ENCODE results near the gene CNKSR2. TPM values are rescaled to one million over a fixed set of nuclear protein-coding genes. Genes with fewer than 3 reads are reported as not detected.

CNKSR2 gene
- total RNA-seq (10 to 100 TPM; 14.3 to 37.0 TPM), polyA plus RNA-seq (ENCODE audit: insufficient read length in 2 of 2) (10 to 100 TPM; 14.1 to 15.9 TPM)
- long read RNA-seq, donor 1, partial matches to known transcripts: 6 of 7 reads
- long read RNA-seq, donor 1, other reads (novel, unspliced or antisense): 0 of 7 reads
- long read RNA-seq, donor 2: 0 reads
- long read RNA-seq, donor 3: 0 reads
- long read RNA-seq, donor 4: 0 reads

DNA sequence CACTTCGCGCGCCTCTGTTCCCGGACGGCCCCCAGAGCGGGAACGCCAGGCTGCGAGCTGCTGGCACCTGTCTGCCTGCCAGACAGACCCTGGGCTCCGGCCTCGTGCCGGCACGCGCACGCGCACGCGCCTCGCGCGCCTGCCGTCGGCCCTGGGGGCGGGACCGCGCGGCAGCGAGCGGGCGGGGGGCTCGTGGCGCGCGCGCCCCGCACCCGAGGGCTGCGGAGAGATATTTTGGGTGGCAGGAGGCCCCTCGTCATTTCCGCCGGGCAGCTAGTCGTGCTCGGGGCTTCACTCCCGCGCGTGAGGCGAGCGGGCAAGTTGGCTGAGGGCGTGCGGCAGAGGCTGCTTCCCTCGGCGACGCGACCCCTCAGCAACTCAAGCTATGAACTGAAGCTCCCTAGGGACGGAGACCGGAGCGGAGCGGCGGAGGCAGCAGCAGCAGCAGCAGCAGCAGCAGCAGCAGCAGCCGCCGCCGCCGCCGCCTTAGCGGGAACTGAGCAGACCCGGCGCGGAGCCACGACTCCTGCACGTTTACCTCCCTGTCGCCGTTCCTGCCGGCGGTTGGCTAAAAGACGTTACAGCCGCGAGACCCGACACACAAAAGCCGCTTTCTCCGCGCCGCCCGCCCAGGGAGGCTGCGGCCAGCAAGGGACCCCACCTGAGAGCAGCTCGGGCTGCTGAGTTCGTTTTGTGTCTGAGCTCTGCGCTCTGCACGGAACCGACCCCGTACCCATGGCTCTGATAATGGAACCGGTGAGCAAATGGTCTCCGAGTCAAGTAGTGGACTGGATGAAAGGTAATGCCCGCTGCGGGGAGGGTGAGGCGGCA, at the start of gene CNKSR2:
CNKSR2 (plus strand) TSS at position 256 of the 831 bp plus-strand sequence; CDS start at position 736, 480 bp downstream.
- peaks cover 7% of the 10 kb centered on the region for H3K27me3 ChIP-seq (ENCODE audit: control insufficient read depth, insufficient read depth, low read length)

DNA sequence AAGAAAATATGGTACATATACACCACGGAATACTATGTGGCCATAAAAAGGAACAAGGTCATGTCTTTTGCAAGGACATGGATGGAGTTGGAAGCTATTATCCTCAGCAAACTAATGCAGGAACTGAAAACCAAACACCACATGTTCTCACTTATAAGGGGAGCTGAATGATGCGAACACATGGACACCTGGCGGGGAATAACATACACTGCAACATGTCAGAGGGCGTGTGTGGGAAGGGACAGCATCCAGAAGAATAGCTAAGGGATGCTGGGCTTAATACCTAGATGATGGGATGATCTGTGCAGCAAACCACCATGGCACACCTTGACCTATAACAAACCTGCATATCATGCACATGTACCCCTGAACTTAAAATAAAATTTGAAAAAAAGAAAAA, 19.5 kb upstream of the CNKSR2 start:
- no peak overlapping the region for H3K27ac ChIP-seq (ENCODE audit: low read depth, low read length)
- H3K36me3 ChIP-seq (ENCODE audit: control insufficient read depth, insufficient read depth, low read length): no peaks in the 10 kb centered on the region
- no peaks in the 10 kb centered on the region for H3K4me1 ChIP-seq (ENCODE audit: control insufficient read depth, insufficient read depth, low read length)
- H3K9me3 ChIP-seq (ENCODE audit: control insufficient read depth, insufficient read depth, low read length): peaks cover 5% of the 10 kb centered on the region
- no peak overlapping the region for H3K4me3 ChIP-seq (ENCODE audit: low read depth, low read length)
- H3K27me3 ChIP-seq (ENCODE audit: control insufficient read depth, insufficient read depth, low read length): no peaks in the 10 kb centered on the region
- no peak for DNase-seq (ENCODE audit: low read depth in 4 of 6, low spot score in 6 of 6)
- WGBS (ENCODE audit: insufficient coverage): no CpG with 5 or more reads among the region's 4 CpGs

More for the DNA sequence above, at the start of gene CNKSR2:
- no peaks in the 10 kb centered on the region for H3K36me3 ChIP-seq (ENCODE audit: control insufficient read depth, insufficient read depth, low read length)
- H3K9me3 ChIP-seq (ENCODE audit: control insufficient read depth, insufficient read depth, low read length): no peaks in the 10 kb centered on the region
- peaks cover 2% of the 10 kb centered on the region for H3K4me1 ChIP-seq (ENCODE audit: control insufficient read depth, insufficient read depth, low read length)
- H3K4me3 ChIP-seq (ENCODE audit: low read depth, low read length): peak within 1 kb of the TSS; percentile 68
- peak within 1 kb of the TSS; percentile 69 for H3K27ac ChIP-seq (ENCODE audit: low read depth, low read length)
- WGBS (ENCODE audit: insufficient coverage): 23% methylated on average over 94 of the region's 94 CpGs
- peak in 4 of 6 donors; percentile 61 to 92 (median 76) for DNase-seq (ENCODE audit: low read depth in 4 of 6, low spot score in 6 of 6)

DNA sequence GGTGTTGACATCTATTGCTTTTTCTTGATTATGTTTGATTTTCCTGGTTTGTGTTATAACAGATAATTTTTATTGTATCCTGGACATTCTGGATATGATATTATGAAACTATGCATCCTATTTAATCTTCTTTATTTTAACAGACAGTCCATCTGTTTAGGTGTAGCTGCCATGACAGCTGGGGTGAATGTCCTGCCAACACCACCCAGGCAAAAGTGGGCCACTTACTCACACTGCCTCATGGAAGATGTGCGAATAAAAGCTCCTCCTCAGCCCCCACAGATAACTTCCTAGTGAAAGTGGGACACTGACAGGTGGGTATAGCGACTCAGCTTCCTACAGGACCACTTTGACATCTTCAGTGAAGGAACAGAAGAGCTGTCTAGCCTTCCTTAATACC, 18.4 kb upstream of the CNKSR2 start:
- H3K4me1 ChIP-seq (ENCODE audit: control insufficient read depth, insufficient read depth, low read length): no peaks in the 10 kb centered on the region
- no peak for DNase-seq (ENCODE audit: low read depth in 4 of 6, low spot score in 6 of 6)
- WGBS (ENCODE audit: insufficient coverage): 80% methylated on average over 1 of the region's 2 CpGs
- H3K36me3 ChIP-seq (ENCODE audit: control insufficient read depth, insufficient read depth, low read length): no peaks in the 10 kb centered on the region
- no peaks in the 10 kb centered on the region for H3K27me3 ChIP-seq (ENCODE audit: control insufficient read depth, insufficient read depth, low read length)
- H3K27ac ChIP-seq (ENCODE audit: low read depth, low read length): no peak overlapping the region
- peaks cover 3% of the 10 kb centered on the region for H3K9me3 ChIP-seq (ENCODE audit: control insufficient read depth, insufficient read depth, low read length)
- no peak overlapping the region for H3K4me3 ChIP-seq (ENCODE audit: low read depth, low read length)

GRCh38 chrX:21369613-21370012, 4.6 kb upstream of the CNKSR2 start:
- Histone ChIP-seq H3K27me3 (ENCODE audit: control insufficient read depth, insufficient read depth, low read length) (peaks cover 2% of the 10 kb centered on the region), H3K27ac (ENCODE audit: low read depth, low read length) (no peak overlapping the region), H3K4me1 (ENCODE audit: control insufficient read depth, insufficient read depth, low read length) (peaks cover 2% of the 10 kb centered on the region), H3K9me3 (ENCODE audit: control insufficient read depth, insufficient read depth, low read length) (no peaks in the 10 kb centered on the region), H3K4me3 (ENCODE audit: low read depth, low read length) (no peak overlapping the region), H3K36me3 (ENCODE audit: control insufficient read depth, insufficient read depth, low read length) (no peaks in the 10 kb centered on the region)
- 50% methylated on average over 1 of the region's 2 CpGs for WGBS (ENCODE audit: insufficient coverage)
- DNase-seq (ENCODE audit: low read depth in 4 of 6, low spot score in 6 of 6): no peak

DNA sequence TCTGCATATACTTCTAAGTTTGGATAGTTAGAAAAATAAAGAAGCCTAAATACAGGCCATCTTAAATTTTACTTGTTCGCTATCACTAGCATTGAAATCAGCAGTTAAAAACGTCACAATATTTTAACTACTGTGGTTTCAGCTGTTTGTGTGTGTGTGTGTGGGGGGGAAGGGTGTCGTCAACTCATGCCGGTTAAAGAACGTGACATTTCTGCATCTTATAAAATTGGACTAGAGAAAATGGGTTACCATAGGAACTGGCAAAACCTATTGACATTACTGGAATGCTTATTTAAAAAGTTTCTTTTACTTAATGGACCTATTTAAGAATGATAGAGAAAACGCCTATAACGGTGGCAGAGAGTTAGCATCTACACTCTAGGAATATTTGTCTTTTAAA, 1.2 kb upstream of the CNKSR2 start:
- H3K4me1 ChIP-seq (ENCODE audit: control insufficient read depth, insufficient read depth, low read length): peaks cover 2% of the 10 kb centered on the region
- no peak overlapping the region for H3K27ac ChIP-seq (ENCODE audit: low read depth, low read length)
- H3K4me3 ChIP-seq (ENCODE audit: low read depth, low read length): peak overlapping the region; percentile 55
- H3K36me3 ChIP-seq (ENCODE audit: control insufficient read depth, insufficient read depth, low read length): no peaks in the 10 kb centered on the region
- peaks cover 7% of the 10 kb centered on the region for H3K27me3 ChIP-seq (ENCODE audit: control insufficient read depth, insufficient read depth, low read length)
- no CpG with 5 or more reads among the region's 7 CpGs for WGBS (ENCODE audit: insufficient coverage)
- peak in 1 of 6 donors; percentile 8 for DNase-seq (ENCODE audit: low read depth in 4 of 6, low spot score in 6 of 6)
- no peaks in the 10 kb centered on the region for H3K9me3 ChIP-seq (ENCODE audit: control insufficient read depth, insufficient read depth, low read length)

DNA sequence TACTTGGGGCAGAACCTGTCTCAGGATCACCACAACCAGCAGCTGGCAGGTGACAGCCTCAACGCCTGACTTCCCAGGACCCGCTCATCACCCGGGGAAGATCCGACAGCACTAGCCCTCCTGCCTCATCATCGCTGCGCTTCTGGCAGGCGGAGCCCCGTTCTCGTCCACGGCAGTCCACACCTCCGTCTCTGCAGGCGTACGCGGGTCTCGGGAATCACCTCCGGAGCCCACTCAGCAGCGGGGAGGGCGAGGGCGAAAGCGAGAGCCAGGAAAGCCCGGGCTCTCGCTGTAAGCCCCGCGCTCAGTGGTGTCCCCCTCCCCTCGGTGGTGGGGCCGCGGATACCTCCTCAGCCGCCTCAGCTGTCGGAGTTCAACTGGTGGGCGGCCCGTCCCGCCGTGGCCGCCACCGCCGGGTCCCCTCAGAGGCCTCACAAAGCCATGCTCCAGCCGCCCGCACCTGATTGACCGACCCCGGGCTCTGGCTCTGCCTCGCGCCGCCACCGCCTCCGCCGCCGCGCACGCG, 518 bp upstream of the CNKSR2 start:
- Histone ChIP-seq H3K9me3 (ENCODE audit: control insufficient read depth, insufficient read depth, low read length) (no peaks in the 10 kb centered on the region), H3K27me3 (ENCODE audit: control insufficient read depth, insufficient read depth, low read length) (peaks cover 7% of the 10 kb centered on the region), H3K4me1 (ENCODE audit: control insufficient read depth, insufficient read depth, low read length) (peaks cover 2% of the 10 kb centered on the region), H3K36me3 (ENCODE audit: control insufficient read depth, insufficient read depth, low read length) (no peaks in the 10 kb centered on the region), H3K27ac (ENCODE audit: low read depth, low read length) (peak overlapping the region; percentile 47), H3K4me3 (ENCODE audit: low read depth, low read length) (peak overlapping the region; percentile 55)
- peak in 1 of 6 donors; percentile 68 for DNase-seq (ENCODE audit: low read depth in 4 of 6, low spot score in 6 of 6)
- WGBS (ENCODE audit: insufficient coverage): 22% methylated on average over 50 of the region's 50 CpGs

DNA sequence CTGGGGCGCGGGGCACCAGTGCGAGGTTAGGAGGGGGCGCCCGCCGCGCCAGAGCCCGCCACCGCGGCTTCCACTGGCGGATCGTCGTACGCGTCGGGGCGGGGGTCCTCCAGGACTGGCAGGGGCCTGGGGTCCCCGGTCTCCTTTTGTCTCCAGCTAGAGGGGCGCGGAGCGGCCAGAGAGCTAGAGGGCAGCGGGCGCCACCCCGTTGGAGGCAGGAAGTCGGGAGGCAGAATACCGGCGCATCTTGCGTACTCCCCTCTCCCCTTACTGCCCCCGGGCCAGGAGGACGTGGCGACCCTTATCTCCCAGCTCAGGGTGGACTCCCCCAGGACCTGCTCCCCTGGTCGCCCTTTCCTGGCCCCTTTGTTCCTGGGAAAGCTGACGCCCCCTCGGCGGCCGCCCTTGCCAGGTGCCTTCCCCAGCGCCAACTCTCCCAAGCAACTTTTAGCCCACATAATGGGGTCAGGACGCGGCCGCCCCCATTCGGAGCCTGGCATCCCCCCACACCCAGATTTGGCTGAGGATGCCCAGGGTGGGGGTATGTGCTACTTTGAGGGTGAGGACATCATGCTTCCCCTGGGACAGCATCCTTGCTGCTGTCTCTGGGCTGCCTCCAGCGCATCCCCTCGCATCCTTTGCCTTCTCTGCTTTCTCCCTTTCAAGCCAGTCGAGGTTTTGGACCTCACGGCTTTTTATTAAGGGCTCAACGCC, 933 bp downstream of the CNKSR2 start:
- peaks cover 2% of the 10 kb centered on the region for H3K4me1 ChIP-seq (ENCODE audit: control insufficient read depth, insufficient read depth, low read length)
- peak overlapping the region; percentile 68 for H3K4me3 ChIP-seq (ENCODE audit: low read depth, low read length)
- H3K9me3 ChIP-seq (ENCODE audit: control insufficient read depth, insufficient read depth, low read length): no peaks in the 10 kb centered on the region
- peaks cover 7% of the 10 kb centered on the region for H3K27me3 ChIP-seq (ENCODE audit: control insufficient read depth, insufficient read depth, low read length)
- H3K36me3 ChIP-seq (ENCODE audit: control insufficient read depth, insufficient read depth, low read length): no peaks in the 10 kb centered on the region
- peak in 2 of 6 donors; percentile 16 to 28 for DNase-seq (ENCODE audit: low read depth in 4 of 6, low spot score in 6 of 6)
- peak overlapping the region; percentile 69 for H3K27ac ChIP-seq (ENCODE audit: low read depth, low read length)
- WGBS (ENCODE audit: insufficient coverage): 19% methylated on average over 40 of the region's 46 CpGs

DNA sequence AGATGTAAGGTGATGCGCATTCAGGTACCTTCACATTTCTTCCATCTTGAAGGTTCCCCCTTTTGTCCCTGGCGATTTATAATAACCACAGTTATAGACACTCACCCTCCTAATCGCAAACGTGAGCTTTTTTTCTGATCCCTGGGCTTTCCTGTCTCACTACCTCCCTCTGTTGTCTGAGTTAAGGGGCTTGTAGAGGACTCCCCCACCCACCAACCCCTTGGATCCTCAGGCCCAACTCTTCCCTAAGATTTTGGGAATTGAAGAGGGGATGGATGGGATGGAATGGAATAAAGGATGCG, 1.4 kb downstream of the CNKSR2 start:
- H3K36me3 ChIP-seq (ENCODE audit: control insufficient read depth, insufficient read depth, low read length): no peaks in the 10 kb centered on the region
- H3K4me3 ChIP-seq (ENCODE audit: low read depth, low read length): peak overlapping the region; percentile 68
- 10% methylated on average over 3 of the region's 5 CpGs for WGBS (ENCODE audit: insufficient coverage)
- H3K27me3 ChIP-seq (ENCODE audit: control insufficient read depth, insufficient read depth, low read length): peaks cover 7% of the 10 kb centered on the region
- DNase-seq (ENCODE audit: low read depth in 4 of 6, low spot score in 6 of 6): peak in 2 of 6 donors; percentile 71 to 84
- peaks cover 2% of the 10 kb centered on the region for H3K4me1 ChIP-seq (ENCODE audit: control insufficient read depth, insufficient read depth, low read length)
- no peak overlapping the region for H3K27ac ChIP-seq (ENCODE audit: low read depth, low read length)
- H3K9me3 ChIP-seq (ENCODE audit: control insufficient read depth, insufficient read depth, low read length): no peaks in the 10 kb centered on the region

GRCh38 chrX:21376636-21377035, 2.4 kb downstream of the CNKSR2 start:
- peak in 2 of 6 donors; percentile 9 to 50 for DNase-seq (ENCODE audit: low read depth in 4 of 6, low spot score in 6 of 6)
- Histone ChIP-seq H3K36me3 (ENCODE audit: control insufficient read depth, insufficient read depth, low read length) (no peaks in the 10 kb centered on the region), H3K4me3 (ENCODE audit: low read depth, low read length) (peak overlapping the region; percentile 68), H3K27ac (ENCODE audit: low read depth, low read length) (no peak overlapping the region), H3K4me1 (ENCODE audit: control insufficient read depth, insufficient read depth, low read length) (peaks cover 2% of the 10 kb centered on the region), H3K27me3 (ENCODE audit: control insufficient read depth, insufficient read depth, low read length) (peaks cover 7% of the 10 kb centered on the region), H3K9me3 (ENCODE audit: control insufficient read depth, insufficient read depth, low read length) (no peaks in the 10 kb centered on the region)
- no CpG with 5 or more reads among the region's 2 CpGs for WGBS (ENCODE audit: insufficient coverage)

All from spinal cord (tissue), 10 donors.